IPS-20b (cell line): Measurements from ENCODE around the gene CLDN9.

Experiments
- H3K27ac ChIP-seq: one replicate; pipeline ENCODE4 v1.5.1; 2013; ENCODE audit warnings: low read length
- H3K27me3 ChIP-seq: 2 replicates; pipeline ENCODE4 v1.6.1; 2013; ENCODE audit warnings: mild to moderate bottlenecking, low read length, inconsistent platforms; ENCODE audit not compliant: insufficient read depth
- H3K36me3 ChIP-seq: 2 replicates; pipeline ENCODE4 v1.6.1; 2013; ENCODE audit warnings: low read depth, mild to moderate bottlenecking, inconsistent platforms, low read length, moderate library complexity; ENCODE audit not compliant: insufficient read depth
- H3K4me1 ChIP-seq: 2 replicates; pipeline ENCODE4 v1.6.1; 2013; ENCODE audit warnings: mild to moderate bottlenecking, control low read depth, inconsistent platforms, low read length, moderate library complexity; ENCODE audit not compliant: insufficient read depth
- H3K4me3 ChIP-seq: 2 replicates; pipeline ENCODE4 v1.5.1; 2013; ENCODE audit warnings: mild to moderate bottlenecking, low read length, inconsistent platforms
- H3K9ac ChIP-seq: 2 replicates; pipeline ENCODE4 v1.6.1; 2013; ENCODE audit warnings: low read depth, mild to moderate bottlenecking, inconsistent platforms, low read length, moderate library complexity
- H3K9me3 ChIP-seq: 2 replicates; pipeline ENCODE4 v1.6.1; 2013; ENCODE audit warnings: mild to moderate bottlenecking, low read depth, low read length, inconsistent platforms; ENCODE audit not compliant: insufficient read depth

Gene CLDN9

DNA sequence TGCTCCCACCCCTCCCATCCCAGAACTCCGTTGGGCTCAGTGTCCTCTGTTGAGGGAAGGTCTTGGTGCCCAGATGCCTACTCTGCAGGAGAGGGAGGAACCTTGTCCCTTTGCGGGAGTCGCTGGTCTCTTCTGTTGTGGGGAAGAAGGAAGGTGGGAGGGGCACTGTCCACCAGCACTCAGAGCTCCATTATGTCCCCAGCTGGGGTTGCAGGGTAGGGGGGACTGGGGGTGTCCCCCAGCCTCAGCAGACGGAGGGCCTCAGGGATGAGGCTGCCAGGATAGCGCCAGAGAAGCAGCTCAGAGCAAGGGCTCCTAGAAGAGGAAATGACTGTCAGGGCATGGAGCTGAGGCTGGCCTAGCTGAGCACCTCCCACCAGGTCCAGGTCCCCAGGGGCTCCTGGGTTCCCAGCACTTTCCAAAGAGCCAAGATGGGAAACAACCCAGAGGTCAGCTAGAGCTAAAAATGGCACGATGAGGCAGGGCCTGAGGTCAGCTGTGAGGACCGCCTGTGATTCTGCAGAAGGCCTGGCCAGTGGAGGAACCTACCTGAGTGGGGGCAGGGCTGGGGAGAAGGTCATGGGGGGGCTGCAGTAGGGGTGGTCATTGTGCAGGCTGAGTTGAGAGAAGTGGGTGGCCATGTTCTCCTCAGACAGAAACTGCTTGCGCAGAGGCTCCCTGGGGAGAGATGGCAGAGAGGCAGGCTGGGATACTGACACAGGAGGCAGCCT is 10.1 kb downstream of the CLDN9 start:
- no peaks in the 10 kb centered on the region for H3K9me3 ChIP-seq
- H3K36me3 ChIP-seq: peaks cover 33% of the 10 kb centered on the region
- peak overlapping the region; percentile 92 for H3K4me3 ChIP-seq
- peaks cover 13% of the 10 kb centered on the region for H3K4me1 ChIP-seq
- H3K27ac ChIP-seq: peak overlapping the region; percentile 93
- H3K9ac ChIP-seq: peak overlapping the region; percentile 97; the same call in 1 of the 2 replicates
- no peaks in the 10 kb centered on the region; the same call in 1 of the 2 replicates for H3K27me3 ChIP-seq

DNA sequence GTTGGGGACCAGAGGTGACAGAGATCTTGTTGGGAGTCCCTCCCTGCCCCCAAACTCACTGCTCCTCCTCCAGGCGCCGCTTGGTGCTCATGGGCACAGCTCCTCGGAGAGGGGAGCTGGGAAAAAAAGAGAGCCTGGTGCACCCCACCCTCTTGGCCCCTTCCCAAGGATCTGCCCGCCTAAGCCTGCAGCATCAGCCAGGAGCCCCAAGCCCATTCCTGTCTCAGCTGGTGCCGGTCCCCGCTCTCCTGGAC is 10.6 kb downstream of the CLDN9 start:
- Histone ChIP-seq H3K9ac (peak overlapping the region; percentile 97; the same call in 1 of the 2 replicates), H3K4me3 (peak overlapping the region; percentile 92), H3K9me3 (no peaks in the 10 kb centered on the region), H3K36me3 (peaks cover 33% of the 10 kb centered on the region), H3K27me3 (peaks cover under 1% of the 10 kb centered on the region; the same call in 1 of the 2 replicates), H3K4me1 (peaks cover 13% of the 10 kb centered on the region), H3K27ac (peak overlapping the region; percentile 93)

DNA sequence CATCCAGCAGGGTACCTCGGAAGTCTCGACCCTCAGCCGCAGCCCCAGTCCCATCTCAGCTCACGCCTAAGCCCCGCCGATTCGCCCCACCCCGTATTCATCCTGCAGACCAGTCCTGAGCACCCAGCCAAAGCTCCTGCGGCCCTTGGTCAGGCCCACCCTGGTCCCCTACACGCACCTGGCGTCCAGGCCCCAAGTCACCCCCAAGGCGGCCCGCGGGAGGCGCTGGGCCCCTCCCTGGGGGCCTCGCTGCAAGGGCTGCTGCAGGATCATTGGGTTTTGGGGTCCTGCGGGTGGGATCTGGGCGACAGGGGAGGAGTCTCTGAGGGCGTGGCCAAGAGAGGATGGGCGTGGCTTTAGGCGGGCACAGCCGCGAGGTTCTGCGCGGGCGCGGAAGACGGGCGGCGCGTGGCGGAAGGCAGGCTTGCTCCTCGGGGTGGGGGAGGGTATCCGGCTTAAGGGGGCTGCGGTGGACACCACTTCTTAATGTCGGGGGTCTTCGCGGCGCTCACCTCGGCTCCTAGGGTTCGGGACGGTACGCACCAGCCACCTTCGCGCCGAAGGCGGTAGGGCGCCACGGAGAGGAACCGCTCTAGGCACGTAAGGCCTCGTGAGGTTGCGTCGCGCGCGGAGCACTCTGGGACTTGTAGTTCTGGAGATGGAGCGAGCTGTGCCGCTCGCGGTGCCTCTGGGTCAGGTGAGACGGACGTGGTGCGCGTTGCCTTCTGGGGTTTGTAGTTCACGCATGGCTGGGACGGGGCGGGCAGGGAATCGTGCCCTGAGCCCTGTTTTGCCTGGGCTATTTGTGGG is 11.2 kb downstream of the CLDN9 start, which contains the start of the genes HCFC1R1 and THOC6:
Gene HCFC1R1, minus strand, starts transcription at position 274 of the 810 bp plus-strand sequence. Its CDS starts 1 bp downstream, at position 273.
Gene THOC6, plus strand, starts transcription at position 367 of the 810 bp plus-strand sequence. Its CDS starts 292 bp downstream, at position 659.
- peaks cover 15% of the 10 kb centered on the region for H3K4me1 ChIP-seq
- peak within 1 kb of the TSS; percentile 97 for H3K9ac ChIP-seq
- H3K36me3 ChIP-seq: peaks cover 33% of the 10 kb centered on the region
- H3K27me3 ChIP-seq: peaks cover 6% of the 10 kb centered on the region
- no peaks in the 10 kb centered on the region for H3K9me3 ChIP-seq
- H3K4me3 ChIP-seq: peak within 1 kb of the TSS; percentile 92
- H3K27ac ChIP-seq: peak within 1 kb of the TSS; percentile 93

DNA sequence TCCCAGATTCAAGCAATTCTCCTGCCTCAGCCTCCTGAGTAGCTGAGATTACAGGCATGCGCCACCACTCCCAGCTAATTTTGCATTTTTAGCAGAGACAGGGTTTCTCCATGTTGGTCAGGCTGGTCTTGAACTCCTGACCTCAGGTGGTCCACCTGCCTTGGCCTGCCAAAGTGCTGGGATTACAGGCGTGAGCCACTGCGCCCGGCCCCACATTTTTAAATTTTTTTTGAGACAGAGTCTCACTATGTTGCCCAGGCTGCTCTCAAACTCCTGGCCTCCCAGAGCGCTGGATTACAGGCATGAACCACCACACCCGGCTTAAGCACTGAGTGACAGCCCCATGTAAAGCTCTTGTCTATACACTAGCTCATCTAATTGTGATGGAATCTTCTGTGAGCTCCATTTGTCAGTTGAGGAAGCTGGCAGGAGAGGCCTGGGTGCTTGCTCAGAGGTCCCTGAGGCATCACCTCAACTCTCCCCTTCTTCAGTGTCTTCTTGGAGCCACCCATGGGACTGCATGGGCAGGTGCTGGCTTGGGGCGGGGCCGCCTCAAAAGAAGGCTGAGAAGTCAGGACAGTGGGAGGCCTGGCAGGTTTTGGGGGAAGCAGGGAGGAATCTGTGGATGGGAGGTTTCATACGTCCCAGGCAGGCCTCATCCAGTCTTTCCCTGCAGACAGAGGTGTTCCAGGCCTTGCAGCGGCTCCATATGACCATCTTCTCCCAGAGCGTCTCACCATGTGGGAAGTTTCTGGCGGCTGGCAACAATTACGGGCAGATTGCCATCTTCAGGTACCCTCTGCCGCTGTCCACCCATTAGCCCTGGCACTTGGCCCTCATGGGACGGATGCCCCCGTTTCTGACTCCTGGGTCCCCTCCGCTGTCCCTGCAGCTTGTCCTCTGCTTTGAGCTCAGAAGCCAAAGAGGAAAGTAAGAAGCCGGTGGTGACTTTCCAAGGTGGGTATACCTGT is 12.6 kb downstream of the CLDN9 start:
- Histone ChIP-seq H3K27ac (no peak overlapping the region), H3K4me3 (no peak overlapping the region), H3K9ac (no peak overlapping the region), H3K9me3 (no peaks in the 10 kb centered on the region), H3K4me1 (peaks cover 17% of the 10 kb centered on the region), H3K36me3 (peaks cover 33% of the 10 kb centered on the region), H3K27me3 (peaks cover 20% of the 10 kb centered on the region)

DNA sequence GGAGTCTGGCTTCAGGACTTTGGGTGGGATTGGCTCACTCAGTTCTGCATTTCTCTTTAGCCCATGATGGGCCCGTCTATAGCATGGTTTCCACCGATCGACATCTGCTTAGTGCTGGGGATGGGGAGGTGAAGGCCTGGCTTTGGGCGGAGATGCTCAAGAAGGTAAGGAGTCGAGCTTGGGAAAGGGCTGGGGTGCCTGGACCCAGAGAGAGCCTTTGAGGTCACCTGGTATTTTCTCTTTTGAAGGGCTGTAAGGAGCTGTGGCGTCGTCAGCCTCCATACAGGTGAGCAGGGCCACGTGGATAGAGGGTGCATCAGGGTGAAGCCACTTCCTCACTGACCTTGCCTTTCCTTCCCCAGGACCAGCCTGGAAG is 13.3 kb downstream of the CLDN9 start:
- Histone ChIP-seq H3K4me1 (peaks cover 17% of the 10 kb centered on the region), H3K4me3 (no peak overlapping the region), H3K9me3 (no peaks in the 10 kb centered on the region), H3K9ac (no peak overlapping the region), H3K27ac (no peak overlapping the region), H3K27me3 (peaks cover 27% of the 10 kb centered on the region), H3K36me3 (peaks cover 33% of the 10 kb centered on the region)

DNA sequence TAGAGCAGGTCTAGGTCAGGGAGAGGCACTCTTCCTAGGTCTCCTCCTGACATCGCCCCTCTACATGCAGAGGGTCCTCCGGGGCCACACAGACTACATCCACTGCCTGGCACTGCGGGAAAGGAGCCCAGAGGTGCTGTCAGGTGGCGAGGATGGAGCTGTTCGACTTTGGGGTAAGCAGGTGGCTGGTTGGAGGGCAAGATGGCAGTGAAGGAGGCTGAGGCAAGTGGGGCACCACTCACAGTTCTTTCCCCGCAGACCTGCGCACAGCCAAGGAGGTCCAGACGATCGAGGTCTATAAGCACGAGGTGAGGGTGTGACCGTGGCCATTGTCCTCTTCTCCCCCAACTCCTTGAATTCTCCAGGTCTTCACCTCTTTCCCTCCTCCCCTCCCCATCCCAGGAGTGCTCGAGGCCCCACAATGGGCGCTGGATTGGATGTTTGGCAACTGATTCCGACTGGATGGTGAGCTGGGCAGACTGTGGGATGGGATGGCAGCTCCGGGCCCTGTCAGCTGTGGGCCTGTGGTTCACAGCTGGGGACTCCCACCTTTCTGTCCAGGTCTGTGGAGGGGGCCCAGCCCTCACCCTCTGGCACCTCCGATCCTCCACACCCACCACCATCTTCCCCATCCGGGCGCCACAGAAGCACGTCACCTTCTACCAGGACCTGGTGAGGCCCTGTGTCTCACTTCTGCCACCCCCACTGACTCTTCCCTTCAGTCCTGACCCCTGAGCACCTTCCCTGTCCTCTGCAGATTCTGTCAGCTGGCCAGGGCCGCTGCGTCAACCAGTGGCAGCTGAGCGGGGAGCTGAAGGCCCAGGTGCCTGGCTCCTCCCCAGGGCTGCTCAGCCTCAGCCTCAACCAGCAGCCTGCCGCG is 14.1 kb downstream of the CLDN9 start:
- peaks cover 33% of the 10 kb centered on the region for H3K27me3 ChIP-seq
- H3K9me3 ChIP-seq: no peaks in the 10 kb centered on the region
- H3K4me3 ChIP-seq: no peak overlapping the region
- H3K9ac ChIP-seq: no peak overlapping the region
- H3K4me1 ChIP-seq: peaks cover 20% of the 10 kb centered on the region
- H3K36me3 ChIP-seq: peaks cover 33% of the 10 kb centered on the region
- H3K27ac ChIP-seq: no peak overlapping the region

DNA sequence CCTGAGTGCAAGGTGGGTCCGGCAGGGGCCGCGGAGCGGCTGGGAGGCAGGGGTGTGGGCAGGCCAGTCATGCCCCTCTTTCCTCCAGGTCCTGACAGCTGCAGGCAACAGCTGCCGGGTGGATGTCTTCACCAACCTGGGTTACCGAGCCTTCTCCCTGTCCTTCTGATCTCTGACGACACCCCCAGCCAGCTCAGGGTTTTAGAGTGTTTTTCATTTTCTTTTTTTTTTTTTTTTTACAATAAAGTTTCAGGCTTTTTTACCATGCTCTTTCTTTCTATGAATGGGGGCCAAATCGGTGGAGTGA is 14.7 kb downstream of the CLDN9 start:
- H3K27me3 ChIP-seq: peaks cover 38% of the 10 kb centered on the region
- H3K9ac ChIP-seq: no peak overlapping the region; the same call in 1 of the 2 replicates
- no peaks in the 10 kb centered on the region for H3K9me3 ChIP-seq
- H3K4me1 ChIP-seq: peaks cover 14% of the 10 kb centered on the region
- H3K4me3 ChIP-seq: no peak overlapping the region; the same call in 1 of the 2 replicates
- H3K27ac ChIP-seq: no peak overlapping the region
- peaks cover 27% of the 10 kb centered on the region for H3K36me3 ChIP-seq

DNA sequence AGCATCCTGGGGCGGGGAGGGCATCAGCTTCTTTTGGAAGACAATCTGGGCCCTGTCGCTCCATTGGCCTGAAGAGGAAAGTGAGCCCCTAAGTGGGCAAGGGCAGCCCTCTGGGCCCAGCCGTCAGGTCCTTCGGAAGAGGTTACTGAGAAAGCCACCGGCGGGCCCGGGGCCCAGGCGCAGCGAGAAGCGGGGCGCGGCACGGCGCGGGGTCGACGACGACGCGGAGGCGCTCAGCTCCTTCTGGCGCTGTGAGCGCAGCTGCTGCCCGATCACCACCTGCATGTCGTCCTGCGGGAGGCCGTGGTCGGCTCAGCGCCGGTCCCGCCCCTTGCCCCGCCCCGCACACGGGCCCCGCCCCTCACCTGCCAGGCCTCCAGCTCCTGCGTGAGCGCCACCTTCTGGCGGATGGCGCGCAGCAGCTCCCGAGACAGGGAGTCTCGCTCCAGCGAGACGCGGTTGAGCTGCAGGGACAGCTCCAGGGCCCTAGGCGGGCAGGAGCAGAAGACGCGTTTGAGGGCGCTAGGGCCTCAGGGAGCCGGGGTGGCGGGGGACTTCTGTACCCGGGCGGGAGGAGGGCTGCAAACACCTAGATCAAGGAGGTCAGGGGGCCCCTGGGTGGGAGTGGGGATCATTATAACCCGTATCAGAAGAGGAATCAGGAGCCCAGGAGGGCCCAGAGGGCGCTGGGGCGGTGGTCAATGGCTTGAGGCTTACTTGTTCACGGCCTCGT is 15.4 kb downstream of the CLDN9 start:
- H3K27ac ChIP-seq: no peak overlapping the region
- H3K36me3 ChIP-seq: peaks cover 22% of the 10 kb centered on the region
- no peak overlapping the region; the same call in 1 of the 2 replicates for H3K9ac ChIP-seq
- peak overlapping the region; percentile 29; the same call in 1 of the 2 replicates for H3K4me3 ChIP-seq
- H3K4me1 ChIP-seq: peaks cover 7% of the 10 kb centered on the region
- peaks cover 44% of the 10 kb centered on the region for H3K27me3 ChIP-seq
- no peaks in the 10 kb centered on the region for H3K9me3 ChIP-seq

DNA sequence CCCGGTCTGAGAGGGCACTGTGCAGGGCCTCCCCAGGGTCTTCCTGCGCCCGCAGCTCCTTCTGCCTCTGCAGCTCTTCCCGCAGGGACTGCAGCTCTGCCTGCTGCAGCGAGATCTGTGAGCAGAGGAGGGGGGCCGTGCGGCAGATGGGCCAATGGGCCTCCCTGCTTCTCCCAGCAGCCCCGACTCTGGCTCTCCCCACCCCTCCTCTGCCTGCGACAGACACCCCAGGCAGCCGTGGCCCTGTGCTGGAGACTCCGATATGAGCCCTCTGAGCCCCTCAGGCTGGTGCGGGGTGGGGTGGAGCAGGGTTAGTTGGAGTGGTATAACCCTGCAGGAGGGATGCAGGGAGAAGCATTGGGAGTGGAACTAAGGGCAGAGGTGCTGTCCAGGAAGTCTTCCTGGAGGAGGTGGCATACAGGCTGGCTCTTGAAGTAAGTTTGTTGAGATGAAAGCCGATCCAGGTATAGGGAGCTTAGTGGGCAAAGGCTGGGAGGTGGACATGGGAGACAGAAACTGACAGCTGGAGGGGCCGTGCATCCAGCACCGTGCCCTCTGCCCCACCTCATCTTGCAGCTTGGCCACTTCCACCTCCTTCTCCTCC is 16.1 kb downstream of the CLDN9 start:
- Histone ChIP-seq H3K27me3 (peaks cover 50% of the 10 kb centered on the region), H3K9ac (no peak overlapping the region), H3K4me1 (peaks cover 6% of the 10 kb centered on the region), H3K36me3 (peaks cover 22% of the 10 kb centered on the region), H3K27ac (no peak overlapping the region), H3K4me3 (no peak overlapping the region), H3K9me3 (no peaks in the 10 kb centered on the region)
